ENCODE data around the gene SLC45A1. TPM values are rescaled to one million over a fixed set of nuclear protein-coding genes. Genes with fewer than 3 reads are reported as not detected.
"Not testable (repeated sequence)": the region's sequence is repeated elsewhere in the genome, so short reads cannot be mapped to it uniquely, and the experiment has no call there.

Gene SLC45A1
- total RNA-seq, 2 experiments from 2014 or later: 0.12 to 0.28 TPM

GRCh38 chr1:8373581-8374241 is 55.8 kb downstream of the SLC45A1 start:
- Mint-ChIP-seq H3K9me3 (no peaks in the 10 kb centered on the region), H3K36me3 (peaks cover 7% of the 10 kb centered on the region), H3K27ac (no peak overlapping the region), H3K27me3 (no peaks in the 10 kb centered on the region), H3K4me1 (peaks cover 34% of the 10 kb centered on the region), H3K4me3 (no peak overlapping the region)
- no peak for DNase-seq

- Mint-ChIP-seq H3K27ac (no peak overlapping the region), H3K4me1 (peaks cover 34% of the 10 kb centered on the region), H3K4me3 (no peak overlapping the region), H3K36me3 (peaks cover 9% of the 10 kb centered on the region), H3K27me3 (no peaks in the 10 kb centered on the region), H3K9me3 (no peaks in the 10 kb centered on the region)
- no peak for DNase-seq
These were observed 56.4 kb downstream of the SLC45A1 start for GRCh38 chr1:8374356-8374755.

GRCh38 chr1:8374812-8375211 is 56.9 kb downstream of the SLC45A1 start:
- no peak for DNase-seq
- Mint-ChIP-seq H3K27me3 (no peaks in the 10 kb centered on the region), H3K9me3 (no peaks in the 10 kb centered on the region), H3K27ac (no peak overlapping the region), H3K36me3 (peaks cover 9% of the 10 kb centered on the region), H3K4me1 (peaks cover 36% of the 10 kb centered on the region), H3K4me3 (no peak overlapping the region)

GRCh38 chr1:8376358-8376840 is 58.5 kb downstream of the SLC45A1 start:
- no peak overlapping the region for H3K4me3 Mint-ChIP-seq
- DNase-seq: no peak
- peaks cover 12% of the 10 kb centered on the region for H3K36me3 Mint-ChIP-seq
- peaks cover 47% of the 10 kb centered on the region for H3K4me1 Mint-ChIP-seq
- H3K27ac Mint-ChIP-seq: no peak overlapping the region
- no peaks in the 10 kb centered on the region for H3K9me3 Mint-ChIP-seq
- H3K27me3 Mint-ChIP-seq: no peaks in the 10 kb centered on the region

GRCh38 chr1:8377271-8377981 is 59.5 kb downstream of the SLC45A1 start:
- Mint-ChIP-seq H3K27me3 (no peaks in the 10 kb centered on the region), H3K9me3 (no peaks in the 10 kb centered on the region), H3K27ac (no peak overlapping the region), H3K36me3 (peaks cover 17% of the 10 kb centered on the region), H3K4me3 (no peak overlapping the region), H3K4me1 (peaks cover 51% of the 10 kb centered on the region)
- DNase-seq: no peak

- DNase-seq: no peak
- Mint-ChIP-seq H3K27ac (no peak overlapping the region), H3K9me3 (no peaks in the 10 kb centered on the region), H3K4me3 (no peak overlapping the region), H3K27me3 (no peaks in the 10 kb centered on the region), H3K36me3 (peaks cover 20% of the 10 kb centered on the region), H3K4me1 (peaks cover 56% of the 10 kb centered on the region)
These were observed 60.3 kb downstream of the SLC45A1 start for GRCh38 chr1:8378178-8378577.

- Mint-ChIP-seq H3K4me1 (peaks cover 60% of the 10 kb centered on the region), H3K4me3 (no peak overlapping the region), H3K9me3 (no peaks in the 10 kb centered on the region), H3K36me3 (peaks cover 24% of the 10 kb centered on the region), H3K27ac (no peak overlapping the region), H3K27me3 (no peaks in the 10 kb centered on the region)
- DNase-seq: no peak
These were observed 61.1 kb downstream of the SLC45A1 start for GRCh38 chr1:8378981-8379470.

GRCh38 chr1:8379513-8380186 is 61.7 kb downstream of the SLC45A1 start:
- H3K9me3 Mint-ChIP-seq: no peaks in the 10 kb centered on the region
- H3K4me1 Mint-ChIP-seq: peaks cover 62% of the 10 kb centered on the region
- H3K27me3 Mint-ChIP-seq: no peaks in the 10 kb centered on the region
- no peak overlapping the region for H3K27ac Mint-ChIP-seq
- H3K36me3 Mint-ChIP-seq: peaks cover 27% of the 10 kb centered on the region
- H3K4me3 Mint-ChIP-seq: no peak overlapping the region
- no peak for DNase-seq

- Mint-ChIP-seq H3K36me3 (peaks cover 26% of the 10 kb centered on the region), H3K4me1 (peaks cover 62% of the 10 kb centered on the region)
- not testable (repeated sequence) for H3K9me3 Mint-ChIP-seq, DNase-seq, H3K27me3 Mint-ChIP-seq, H3K27ac Mint-ChIP-seq, H3K4me3 Mint-ChIP-seq
These were observed 62.4 kb downstream of the SLC45A1 start for GRCh38 chr1:8380310-8380709.

GRCh38 chr1:8381618-8382017 is 63.7 kb downstream of the SLC45A1 start:
- peaks cover 65% of the 10 kb centered on the region for H3K4me1 Mint-ChIP-seq
- DNase-seq: no peak
- no peaks in the 10 kb centered on the region for H3K27me3 Mint-ChIP-seq
- H3K36me3 Mint-ChIP-seq: peaks cover 29% of the 10 kb centered on the region
- H3K4me3 Mint-ChIP-seq: no peak overlapping the region
- no peak overlapping the region for H3K27ac Mint-ChIP-seq
- no peaks in the 10 kb centered on the region for H3K9me3 Mint-ChIP-seq

GRCh38 chr1:8382051-8382505 is 64.2 kb downstream of the SLC45A1 start:
- Mint-ChIP-seq H3K9me3 (no peaks in the 10 kb centered on the region), H3K36me3 (peaks cover 29% of the 10 kb centered on the region), H3K27me3 (no peaks in the 10 kb centered on the region), H3K4me3 (no peak overlapping the region), H3K27ac (no peak overlapping the region), H3K4me1 (peaks cover 69% of the 10 kb centered on the region)
- no peak for DNase-seq

- Mint-ChIP-seq H3K27me3 (no peaks in the 10 kb centered on the region), H3K36me3 (peaks cover 27% of the 10 kb centered on the region), H3K4me1 (peaks cover 64% of the 10 kb centered on the region), H3K27ac (peak overlapping the region; percentile 60), H3K9me3 (no peaks in the 10 kb centered on the region), H3K4me3 (peak overlapping the region; percentile 8)
- no peak for DNase-seq
These were observed 64.9 kb downstream of the SLC45A1 start for GRCh38 chr1:8382608-8383505.

GRCh38 chr1:8384088-8384487 is 66.2 kb downstream of the SLC45A1 start:
- Mint-ChIP-seq H3K27ac (peak overlapping the region; percentile 13), H3K36me3 (peaks cover 27% of the 10 kb centered on the region), H3K4me1 (peaks cover 61% of the 10 kb centered on the region), H3K27me3 (no peaks in the 10 kb centered on the region), H3K9me3 (no peaks in the 10 kb centered on the region), H3K4me3 (no peak overlapping the region)
- no peak for DNase-seq

GRCh38 chr1:8384577-8384976 is 66.7 kb downstream of the SLC45A1 start:
- H3K27ac Mint-ChIP-seq: peak overlapping the region; percentile 57
- no peak for DNase-seq
- H3K27me3 Mint-ChIP-seq: no peaks in the 10 kb centered on the region
- peaks cover 59% of the 10 kb centered on the region for H3K4me1 Mint-ChIP-seq
- H3K4me3 Mint-ChIP-seq: no peak overlapping the region
- H3K9me3 Mint-ChIP-seq: no peaks in the 10 kb centered on the region
- peaks cover 29% of the 10 kb centered on the region for H3K36me3 Mint-ChIP-seq
